Mesodermal cell (in vitro differentiated cells): ENCODE results near the gene HNMT.

Source experiments
- H3K27ac ChIP-seq: 2 replicates; pipeline ENCODE4 v1.7.0; 2013; ENCODE audit warnings: mild to moderate bottlenecking, low read depth, low read length, moderate library complexity; ENCODE audit not compliant: severe bottlenecking
- H3K36me3 ChIP-seq: 2 replicates; pipeline ENCODE4 v1.7.1; 2013; ENCODE audit warnings: mild to moderate bottlenecking, low read length, moderate library complexity; ENCODE audit not compliant: control insufficient read depth, insufficient read depth
- H3K4me1 ChIP-seq: one replicate; pipeline ENCODE4 v1.7.1; 2013; ENCODE audit warnings: mild to moderate bottlenecking, low read length; ENCODE audit not compliant: insufficient read depth, control insufficient read depth, poor library complexity, severe bottlenecking
- H3K4me3 ChIP-seq: 2 replicates; pipeline ENCODE4 v1.7.0; 2013; ENCODE audit warnings: low read length, control low read depth, mild to moderate bottlenecking; ENCODE audit not compliant: insufficient read depth, poor library complexity, severe bottlenecking; ENCODE audit errors: extremely low read depth
- H3K9me3 ChIP-seq: 2 replicates; pipeline ENCODE4 v1.7.1; 2013; ENCODE audit warnings: mild to moderate bottlenecking, low read length, moderate library complexity; ENCODE audit not compliant: control insufficient read depth
- WGBS, 2 experiments: methylation state at CpG; one replicate each; pipeline ENCODE4 v1.1.5; 2013; ENCODE audit warnings: missing lambda C conversion rate in 2 of 2; ENCODE audit not compliant: insufficient coverage in 2 of 2; 5-methylcytosine and 5-hydroxymethylcytosine counted together

The HNMT gene

DNA sequence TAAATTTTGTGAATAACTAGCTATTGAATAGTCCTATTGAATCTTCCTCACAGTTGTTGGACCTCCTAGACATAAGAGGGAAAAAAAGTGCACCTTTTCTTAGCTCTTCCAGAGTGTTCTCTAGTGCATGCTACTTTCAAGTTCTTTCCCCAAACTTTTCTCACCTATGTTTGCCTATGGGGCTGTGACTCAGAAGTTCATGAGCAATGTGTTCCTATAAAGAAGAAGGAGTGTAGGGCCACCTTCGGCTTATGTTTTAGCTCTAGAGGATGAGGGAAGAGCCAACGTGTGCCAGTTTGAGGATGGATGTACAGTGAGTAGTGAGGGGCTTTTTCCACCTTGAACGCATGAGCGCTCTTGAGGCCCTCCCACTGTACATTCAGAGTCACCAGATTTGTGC lies 27.0 kb upstream of the HNMT start:
- Histone ChIP-seq H3K4me1 (peaks cover 16% of the 10 kb centered on the region), H3K4me3 (no peak overlapping the region), H3K27ac (no peak overlapping the region), H3K9me3 (peaks cover 15% of the 10 kb centered on the region), H3K36me3 (no peaks in the 10 kb centered on the region)
- WGBS, 2 experiments: 100% methylated on average over 3 of the region's 4 CpGs; no CpG with 5 or more reads in 1 of the 2 experiments

DNA sequence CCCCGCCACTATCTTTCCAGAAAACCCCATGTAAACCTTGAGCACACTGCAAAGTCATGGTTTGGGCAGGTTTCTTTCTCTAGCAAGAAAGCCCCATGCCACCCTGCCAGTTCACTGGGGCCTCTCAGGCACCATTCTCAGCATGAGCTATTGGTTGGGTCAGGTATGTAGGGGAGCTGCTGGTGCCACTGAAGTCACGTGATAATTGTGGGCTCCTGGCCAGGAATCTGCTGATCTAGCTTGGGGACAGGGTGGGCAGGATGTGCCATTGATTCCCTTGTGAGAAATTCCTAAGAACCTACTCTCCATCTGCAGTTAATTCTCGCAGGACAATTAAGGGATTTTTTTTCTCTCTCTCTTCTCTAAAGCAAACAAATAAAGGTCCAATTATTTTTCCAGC lies 26.5 kb upstream of the HNMT start:
- Histone ChIP-seq H3K36me3 (no peaks in the 10 kb centered on the region), H3K4me3 (no peak overlapping the region), H3K4me1 (peaks cover 19% of the 10 kb centered on the region), H3K27ac (no peak overlapping the region), H3K9me3 (peaks cover 15% of the 10 kb centered on the region)
- WGBS, 2 experiments: 74% methylated on average over 2 of the region's 3 CpGs; no CpG with 5 or more reads in 1 of the 2 experiments

DNA sequence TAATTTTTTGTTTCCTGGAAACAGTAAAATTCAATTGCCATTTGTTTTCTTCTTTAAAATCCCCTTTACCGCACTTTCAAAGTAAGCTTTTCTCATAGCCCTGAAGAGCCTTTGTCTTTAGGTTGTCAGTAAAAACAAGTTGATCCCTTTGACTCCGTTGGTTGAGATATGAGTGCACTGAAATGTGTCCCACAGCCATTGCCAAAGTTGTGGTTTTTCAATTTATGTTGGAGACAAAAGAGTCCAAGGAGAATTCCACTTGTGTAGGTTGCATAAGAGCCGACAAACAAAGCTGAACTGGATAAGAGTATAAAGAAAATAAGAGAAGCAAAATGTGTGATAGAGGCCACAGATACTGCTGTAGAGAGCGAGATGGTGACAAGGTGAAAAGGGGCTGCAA lies 26.1 kb upstream of the HNMT start:
- WGBS, 2 experiments: 85 to 88% methylated on average over 1 to 2 of the region's 4 CpGs
- no peaks in the 10 kb centered on the region for H3K36me3 ChIP-seq
- no peak overlapping the region for H3K4me3 ChIP-seq
- H3K4me1 ChIP-seq: peaks cover 19% of the 10 kb centered on the region
- H3K27ac ChIP-seq: no peak overlapping the region
- H3K9me3 ChIP-seq: peaks cover 15% of the 10 kb centered on the region

DNA sequence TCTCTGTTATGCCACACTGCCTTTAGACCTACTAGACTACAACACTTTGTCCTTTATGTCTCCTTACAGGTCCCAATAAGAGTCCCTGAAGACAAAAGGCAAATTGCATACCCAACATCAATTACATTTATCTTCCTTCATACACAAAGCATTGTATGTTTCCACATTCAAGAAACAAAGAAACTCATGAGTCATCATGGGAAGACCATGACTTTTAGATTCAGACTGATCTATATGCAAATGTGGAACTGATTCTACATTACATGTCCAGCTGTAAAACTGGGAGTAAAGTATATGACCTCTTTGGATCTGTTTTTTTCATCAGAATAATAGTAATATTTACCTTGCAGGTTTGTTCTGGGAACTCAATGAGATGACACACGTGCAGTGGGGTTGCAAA lies 25.2 kb upstream of the HNMT start:
- no peaks in the 10 kb centered on the region for H3K36me3 ChIP-seq

DNA sequence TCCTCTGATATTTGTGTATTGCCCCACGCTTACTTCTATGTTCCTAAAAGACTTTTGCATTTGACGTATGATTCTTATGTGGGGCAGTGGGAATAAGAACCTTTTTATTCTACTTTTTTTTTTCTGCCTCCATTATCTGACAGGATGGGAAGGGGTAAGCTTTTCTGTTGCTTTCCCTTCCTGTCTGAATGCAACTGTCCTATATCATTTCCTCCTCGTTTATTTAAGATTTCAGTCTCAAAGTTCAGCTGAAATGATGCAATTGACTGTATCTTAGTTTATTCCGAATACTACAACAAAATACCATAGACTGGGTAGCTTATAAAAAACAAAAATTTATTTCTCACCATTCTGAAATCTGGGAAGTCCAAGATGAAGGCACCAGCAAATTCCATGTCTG lies 24.1 kb upstream of the HNMT start:
- Histone ChIP-seq H3K27ac (no peak overlapping the region), H3K4me3 (no peak overlapping the region), H3K4me1 (peaks cover 24% of the 10 kb centered on the region), H3K36me3 (no peaks in the 10 kb centered on the region), H3K9me3 (peaks cover 5% of the 10 kb centered on the region)
- WGBS, 2 experiments: 80% methylated on average over 2 of the region's 4 CpGs; no CpG with 5 or more reads in 1 of the 2 experiments

More for the DNA sequence above, 25.2 kb upstream of the HNMT start:
- H3K4me1 ChIP-seq: peaks cover 19% of the 10 kb centered on the region
- H3K9me3 ChIP-seq: peaks cover 15% of the 10 kb centered on the region
- no peak overlapping the region for H3K27ac ChIP-seq
- 83% methylated on average over 1 of the region's 1 CpG; no CpG with 5 or more reads in 1 of the 2 experiments for WGBS, 2 experiments
- H3K4me3 ChIP-seq: no peak overlapping the region

DNA sequence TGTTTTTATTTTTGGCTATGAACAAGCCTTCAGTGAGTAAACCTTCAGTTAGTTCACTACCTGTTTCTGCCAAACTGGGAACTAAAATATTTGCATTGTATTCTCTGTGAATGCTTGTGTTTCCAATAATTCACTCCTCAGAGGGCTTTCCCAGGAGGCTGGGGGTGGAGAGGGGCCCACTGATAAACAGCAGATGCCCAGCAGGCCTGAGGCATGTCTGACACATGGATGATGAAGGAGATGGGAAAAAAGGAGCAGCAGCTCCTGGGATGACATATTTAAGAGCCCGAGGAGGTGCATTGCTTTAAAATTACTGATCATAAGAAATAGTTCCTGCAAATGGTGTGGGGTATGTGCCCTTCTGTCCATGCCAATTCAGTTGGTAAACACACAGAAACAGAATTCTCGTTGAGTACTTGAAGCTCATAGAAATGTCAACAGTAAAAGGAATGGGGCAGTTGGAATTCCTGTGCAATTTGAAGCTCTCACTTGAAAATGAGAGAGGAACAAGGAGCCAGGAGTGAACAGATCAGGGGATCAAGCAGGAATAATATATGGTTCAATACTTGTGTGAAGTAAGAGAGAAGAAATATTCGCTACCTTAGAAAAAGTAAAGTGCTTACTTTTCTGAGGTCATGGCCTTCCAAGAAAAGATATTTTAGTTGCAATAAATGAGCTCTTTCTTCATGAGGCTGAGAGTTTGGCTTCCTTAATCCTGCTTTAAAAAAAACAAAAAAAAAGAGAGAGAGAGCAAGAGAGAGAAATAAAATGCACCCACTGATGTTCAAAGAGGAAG lies 22.0 kb upstream of the HNMT start:
- WGBS, 2 experiments: 77 to 90% methylated on average over 3 of the region's 3 CpGs
- peak overlapping the region; percentile 82 for H3K27ac ChIP-seq
- peaks cover 24% of the 10 kb centered on the region for H3K4me1 ChIP-seq
- H3K36me3 ChIP-seq: no peaks in the 10 kb centered on the region
- H3K9me3 ChIP-seq: no peaks in the 10 kb centered on the region
- no peak overlapping the region for H3K4me3 ChIP-seq

DNA sequence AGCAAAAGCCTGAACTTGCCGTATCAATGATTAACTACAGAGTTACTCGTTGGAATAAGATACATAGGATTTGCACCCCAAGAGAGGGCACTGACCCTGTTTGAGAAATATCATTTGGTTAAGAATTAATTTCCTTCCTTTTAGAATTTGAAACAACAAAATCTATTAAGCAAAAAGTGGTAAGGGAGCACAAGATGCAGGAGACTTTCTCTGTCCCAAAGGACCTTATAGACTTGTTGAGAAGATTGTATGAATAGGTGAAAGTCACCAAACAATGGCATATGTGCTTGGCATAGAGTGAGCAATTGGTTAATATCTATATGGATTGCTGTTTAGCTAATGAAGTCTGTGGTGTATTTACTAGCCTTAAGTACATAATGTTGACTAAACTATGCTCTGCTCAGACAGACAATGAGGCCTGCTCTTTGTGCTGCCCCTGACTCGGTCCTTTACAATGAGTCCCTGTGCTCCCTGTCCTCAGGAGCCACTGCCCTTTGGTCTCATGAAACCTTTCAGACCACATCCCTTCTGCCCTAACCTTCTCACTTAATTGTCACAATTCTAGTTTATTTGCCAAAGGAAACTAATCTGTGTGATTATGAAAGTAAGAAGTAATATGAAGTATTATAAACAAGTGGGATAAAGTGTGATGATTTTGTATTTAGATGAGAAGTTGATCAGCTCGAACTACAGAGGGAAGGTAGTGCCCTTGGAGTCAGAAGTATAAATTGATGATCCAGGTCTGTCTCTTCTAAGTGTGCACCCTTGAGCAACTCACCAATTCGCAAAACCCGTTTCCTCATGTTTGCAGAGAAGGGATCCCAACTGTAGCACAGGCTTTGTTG lies 21.2 kb upstream of the HNMT start:
- H3K9me3 ChIP-seq: no peaks in the 10 kb centered on the region
- 92 to 94% methylated on average over 5 to 6 of the region's 6 CpGs for WGBS, 2 experiments
- peaks cover 24% of the 10 kb centered on the region for H3K4me1 ChIP-seq
- H3K36me3 ChIP-seq: no peaks in the 10 kb centered on the region
- H3K4me3 ChIP-seq: no peak overlapping the region
- peak overlapping the region; percentile 82 for H3K27ac ChIP-seq

DNA sequence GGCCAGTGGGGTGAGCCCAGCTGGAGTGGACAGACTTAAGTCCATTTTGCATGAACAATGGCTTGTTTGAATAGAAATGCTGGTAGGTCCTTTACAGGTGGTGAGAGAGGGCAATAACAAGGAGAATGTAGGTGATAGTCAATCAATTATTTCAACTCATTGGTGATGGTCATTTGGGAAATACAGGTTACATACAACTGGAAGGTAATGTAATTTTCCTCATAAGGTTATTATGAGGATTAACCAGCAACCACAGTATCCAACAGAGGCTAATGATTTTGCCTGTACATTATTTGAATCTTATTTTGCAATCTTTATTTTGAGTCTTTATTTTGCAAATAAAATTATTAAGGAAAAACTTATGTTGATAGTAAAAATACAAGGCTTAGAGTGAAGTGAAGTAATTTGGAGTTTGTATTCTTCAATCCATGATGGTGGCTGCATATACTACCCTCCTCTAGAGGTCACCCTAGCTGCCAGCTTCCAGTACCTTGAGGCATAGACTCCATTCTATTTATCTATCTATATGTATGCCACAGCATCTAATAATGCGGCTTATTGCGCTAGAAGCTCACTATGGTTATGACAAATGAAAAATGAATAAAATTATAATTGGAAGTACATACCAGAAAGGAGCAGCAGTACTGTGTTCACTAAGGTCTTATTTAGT lies 20.5 kb upstream of the HNMT start:
- Histone ChIP-seq H3K4me3 (no peak overlapping the region), H3K27ac (no peak overlapping the region), H3K9me3 (no peaks in the 10 kb centered on the region), H3K4me1 (peaks cover 24% of the 10 kb centered on the region), H3K36me3 (no peaks in the 10 kb centered on the region)
- no CpG with 5 or more reads among the region's 2 CpGs for WGBS, 2 experiments

DNA sequence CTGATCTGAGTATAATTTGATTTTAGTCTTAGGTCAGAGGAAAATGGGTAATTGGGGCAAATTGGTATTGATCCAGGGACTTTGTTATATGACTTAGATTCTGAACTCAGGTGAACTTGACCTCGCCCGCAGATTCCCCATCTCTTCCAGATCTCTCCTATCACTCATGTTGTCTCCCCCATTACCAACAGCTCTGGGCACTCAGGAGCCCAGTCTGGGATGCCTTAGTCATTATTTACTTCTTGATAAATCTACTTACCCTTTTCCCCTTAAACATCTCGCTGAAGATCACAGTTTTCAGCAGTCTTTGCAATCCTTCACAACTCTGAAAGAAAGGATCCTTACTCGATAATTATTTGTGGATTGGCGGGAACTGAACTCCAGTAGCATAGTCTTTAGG lies 19.6 kb upstream of the HNMT start:
- WGBS, 2 experiments: 50 to 69% methylated on average over 2 to 3 of the region's 5 CpGs
- Histone ChIP-seq H3K4me1 (peaks cover 24% of the 10 kb centered on the region), H3K27ac (no peak overlapping the region)

DNA sequence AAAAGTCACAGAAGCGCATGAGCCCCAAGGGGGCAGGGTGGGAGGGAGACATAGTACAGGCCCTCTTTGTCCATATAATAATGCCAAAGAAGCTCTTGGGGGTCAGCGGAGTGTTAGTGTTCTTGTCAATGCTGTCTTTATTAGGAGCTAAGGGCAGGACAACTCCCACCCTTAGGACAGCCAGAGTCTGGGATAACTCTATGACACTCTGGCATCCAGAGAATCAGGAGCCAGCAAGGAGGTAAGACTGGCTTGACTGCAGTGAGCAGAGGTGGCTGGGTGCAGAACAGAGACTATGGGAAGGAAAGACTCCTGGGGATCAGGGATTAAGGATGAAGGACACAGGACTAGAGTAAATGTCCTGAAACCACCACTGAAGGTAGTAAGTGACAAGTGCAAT lies 19.0 kb upstream of the HNMT start:
- Histone ChIP-seq H3K27ac (no peak overlapping the region), H3K9me3 (no peaks in the 10 kb centered on the region), H3K36me3 (no peaks in the 10 kb centered on the region), H3K4me1 (peaks cover 24% of the 10 kb centered on the region), H3K4me3 (no peak overlapping the region)
- 0 to 60% methylated on average over 1 to 2 of the region's 2 CpGs for WGBS, 2 experiments

More for the DNA sequence above, 19.6 kb upstream of the HNMT start:
- no peak overlapping the region for H3K4me3 ChIP-seq
- H3K36me3 ChIP-seq: no peaks in the 10 kb centered on the region
- H3K9me3 ChIP-seq: no peaks in the 10 kb centered on the region
